CD4-positive, alpha-beta T cell treated with Interleukin-1 beta for 1 hour (primary cell): ENCODE results near the gene PDE11A.

Experiments
- DNase-seq, 2 donors: peaks; one replicate each; pipeline ENCODE4 v3.0.0-alpha.2; 2020 to 2022

PDE11A gene

DNA sequence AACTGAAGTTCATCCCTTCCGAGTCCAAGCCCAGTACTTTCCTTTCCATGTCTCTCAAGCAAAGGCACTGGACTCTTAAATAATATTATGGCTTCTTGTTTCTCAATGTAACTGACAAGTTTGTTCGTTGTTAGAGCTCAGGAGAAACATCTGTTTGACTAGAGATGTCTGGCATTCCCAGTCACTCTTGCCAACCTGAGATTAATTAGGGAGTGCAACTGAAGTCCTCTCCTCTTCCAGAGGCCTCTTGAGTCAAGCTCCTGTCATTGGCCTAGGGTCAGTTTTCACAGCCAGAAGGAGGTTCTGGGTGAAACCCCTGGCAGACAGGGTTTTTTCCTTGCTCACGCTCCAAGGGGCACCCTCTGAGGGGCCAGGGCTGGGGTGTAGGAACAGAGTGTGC is 483.9 kb downstream of the PDE11A start:
- no peak for DNase-seq

DNA sequence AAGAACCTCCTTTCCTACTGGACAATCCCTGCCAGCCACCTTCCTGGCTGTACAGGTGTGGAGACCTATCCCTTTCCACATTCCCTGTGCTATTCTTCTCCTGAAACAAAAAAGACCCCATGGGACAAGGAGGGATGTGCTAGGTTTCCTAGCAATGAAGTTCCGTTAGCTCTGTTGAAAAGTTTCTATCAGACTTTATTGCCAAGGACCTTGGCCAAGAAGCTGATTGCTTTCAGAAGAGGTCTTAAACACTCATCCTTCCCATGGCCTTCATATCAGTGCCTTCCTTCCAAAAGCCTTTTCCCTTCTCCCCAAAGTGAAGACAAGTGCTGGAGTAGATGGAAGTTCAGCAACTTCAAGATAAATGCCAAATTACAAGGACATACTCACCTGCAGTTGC is 485.2 kb downstream of the PDE11A start:
- no peak for DNase-seq

DNA sequence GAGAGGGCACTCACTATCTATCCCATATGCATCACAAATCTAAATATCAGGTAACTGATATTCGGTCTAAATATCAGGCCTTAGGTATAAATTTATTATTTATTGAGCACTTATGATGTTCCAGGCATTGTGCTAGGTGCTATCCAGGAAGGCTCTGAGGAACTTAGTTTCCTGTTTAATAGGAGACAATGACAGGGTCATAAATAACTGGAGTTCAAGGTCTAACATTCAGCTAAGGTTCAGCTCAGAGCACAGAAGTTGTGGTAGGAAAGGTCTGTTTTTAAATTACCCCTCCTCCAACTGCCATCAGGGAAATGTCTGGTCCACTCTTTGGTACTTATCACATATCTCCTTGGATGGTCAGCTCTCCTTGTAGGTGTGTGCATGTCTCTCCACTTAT is 486.4 kb downstream of the PDE11A start:
- no peak for DNase-seq

DNA sequence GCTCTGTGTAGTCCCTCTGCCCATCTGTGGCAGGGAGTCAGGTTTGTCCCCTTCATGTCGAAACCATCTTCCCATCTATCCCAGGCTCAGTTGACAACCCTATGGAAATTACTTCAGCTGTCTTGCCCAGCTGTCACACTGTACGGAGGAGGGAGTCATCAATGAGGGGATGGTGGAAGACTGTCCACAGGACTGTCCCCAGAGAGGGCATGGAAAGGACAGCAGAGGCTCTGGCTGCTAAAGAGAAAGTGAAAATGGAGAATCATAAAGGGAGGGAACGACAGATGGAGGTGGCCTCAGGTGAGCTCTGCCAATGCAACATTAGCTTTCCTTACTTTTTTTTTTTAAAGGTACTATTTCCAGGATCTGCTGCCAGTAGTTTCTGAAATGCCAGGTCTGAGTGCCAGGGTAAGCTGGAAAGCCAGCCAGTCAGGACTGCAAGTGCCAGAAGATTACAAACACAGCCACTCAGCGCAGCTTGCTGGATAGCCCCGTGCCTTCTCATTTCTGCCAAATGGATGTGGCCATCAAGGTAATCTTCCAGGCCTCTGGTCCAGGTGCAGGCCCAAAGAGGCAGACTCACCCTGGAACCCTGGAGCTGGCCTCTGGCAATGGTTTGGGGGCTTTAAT is 487.2 kb downstream of the PDE11A start:
- no peak for DNase-seq

DNA sequence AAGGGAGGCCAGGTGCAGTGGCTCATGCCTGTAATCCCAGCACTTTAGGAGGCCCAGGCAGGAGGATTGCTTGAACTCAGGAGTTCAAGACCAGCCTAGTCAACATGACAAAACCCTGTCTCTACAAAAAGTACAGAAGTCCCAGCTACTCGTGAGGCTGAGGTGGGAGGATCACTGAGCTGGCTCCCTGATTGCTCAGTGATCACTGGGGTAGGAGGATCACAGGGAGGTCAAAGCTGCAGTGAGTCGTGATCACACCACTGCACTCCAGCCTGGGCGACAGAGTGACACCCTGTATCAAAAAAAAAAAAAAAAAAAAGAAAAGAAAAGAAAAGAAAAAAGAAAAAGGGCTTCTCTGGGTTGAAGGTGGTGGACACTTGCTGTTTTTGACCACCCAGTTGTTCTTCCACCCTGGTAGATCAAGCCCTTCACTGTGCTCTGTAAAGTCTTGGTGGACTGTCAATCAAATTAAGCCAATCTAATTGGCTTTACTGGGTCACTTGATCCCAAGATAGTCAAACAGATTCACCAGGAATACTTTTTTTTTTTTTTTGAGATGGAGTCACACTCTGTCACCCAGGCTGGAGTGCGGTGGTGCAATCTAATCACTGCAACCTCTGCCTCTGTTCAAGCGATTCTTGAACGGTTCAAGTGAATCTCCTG is 488.4 kb downstream of the PDE11A start:
- DNase-seq: no peak

DNA sequence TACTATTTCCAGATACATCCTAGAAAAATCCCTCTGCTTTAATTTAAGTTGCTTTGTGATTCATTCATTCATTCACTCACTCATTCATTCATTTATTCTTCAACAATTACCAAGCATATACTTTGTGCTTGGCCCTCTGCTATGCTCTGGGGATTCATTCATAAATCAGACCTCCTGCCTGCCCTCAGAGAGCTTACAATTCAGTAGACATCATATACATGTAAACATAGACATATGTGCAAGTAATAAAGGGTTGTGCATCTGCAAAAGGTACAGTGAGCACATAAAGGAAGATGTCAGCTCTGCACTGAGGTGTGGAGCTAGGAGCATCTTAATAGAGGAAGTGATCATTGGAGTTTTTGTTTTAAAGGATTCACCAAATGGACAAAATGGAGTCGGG is 490.6 kb downstream of the PDE11A start:
- DNase-seq: no peak

DNA sequence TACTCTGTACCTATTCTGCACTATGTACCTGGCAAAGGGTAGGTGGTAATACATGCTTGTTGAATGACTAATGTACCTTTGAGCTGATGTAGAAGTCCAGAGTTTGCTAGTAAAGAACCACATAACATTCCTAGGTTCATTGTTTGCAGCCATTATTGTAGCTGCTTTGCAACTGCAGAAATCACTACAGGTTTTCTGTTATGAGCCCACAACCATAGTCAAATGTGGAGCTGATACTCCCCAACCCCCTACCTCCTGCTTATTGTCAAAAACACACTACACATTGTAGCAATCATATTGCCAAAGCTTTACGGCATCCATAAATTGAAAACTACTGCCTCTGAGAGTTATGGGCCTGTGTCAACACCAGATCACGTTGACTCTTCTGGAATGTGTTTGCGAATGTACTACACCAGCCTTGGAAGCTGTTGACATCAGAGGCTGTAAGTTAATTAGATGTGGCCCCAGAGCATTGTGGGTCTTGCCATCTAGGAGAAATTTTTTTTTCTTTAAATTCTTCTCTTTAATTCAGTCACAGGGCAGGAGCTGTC is 493.0 kb downstream of the PDE11A start:
- no peak for DNase-seq

DNA sequence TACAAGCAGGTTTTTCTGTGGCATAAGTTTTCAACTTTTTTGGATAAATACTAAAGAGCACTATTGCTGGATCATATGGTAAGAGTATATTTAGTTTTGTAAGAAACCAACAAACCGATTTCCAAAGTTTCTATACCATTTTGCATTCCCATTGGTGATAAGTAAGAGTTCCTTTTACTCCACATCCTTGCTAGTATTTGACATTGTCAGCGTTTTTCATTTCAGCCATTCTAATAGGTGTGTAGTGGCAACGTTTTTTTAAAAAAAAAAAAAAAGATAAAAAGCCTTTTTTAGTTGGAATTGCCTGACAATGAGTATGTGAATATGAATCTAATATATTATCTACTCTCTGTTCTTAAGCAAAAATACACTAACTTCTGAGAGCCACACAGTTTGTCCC is 494.1 kb downstream of the PDE11A start:
- DNase-seq: no peak

DNA sequence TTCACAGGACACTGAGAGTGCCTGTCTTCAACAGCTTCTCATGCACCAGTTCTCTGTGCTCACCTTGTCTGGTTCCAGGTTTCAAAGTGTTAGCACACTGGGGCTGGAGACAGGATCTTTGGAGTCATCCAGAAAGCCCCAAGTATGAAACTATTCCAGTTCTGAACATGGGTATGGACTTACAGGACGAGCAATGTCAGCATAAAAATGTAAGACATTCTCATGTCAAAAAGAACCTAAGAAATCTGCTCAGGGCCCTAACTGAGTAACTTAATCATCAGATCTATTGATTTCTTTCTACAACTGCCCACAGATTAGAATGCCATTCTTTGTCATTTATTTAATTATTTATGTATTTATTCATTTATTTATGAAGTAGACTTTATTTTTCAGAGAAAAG is 495.5 kb downstream of the PDE11A start:
- no peak for DNase-seq

DNA sequence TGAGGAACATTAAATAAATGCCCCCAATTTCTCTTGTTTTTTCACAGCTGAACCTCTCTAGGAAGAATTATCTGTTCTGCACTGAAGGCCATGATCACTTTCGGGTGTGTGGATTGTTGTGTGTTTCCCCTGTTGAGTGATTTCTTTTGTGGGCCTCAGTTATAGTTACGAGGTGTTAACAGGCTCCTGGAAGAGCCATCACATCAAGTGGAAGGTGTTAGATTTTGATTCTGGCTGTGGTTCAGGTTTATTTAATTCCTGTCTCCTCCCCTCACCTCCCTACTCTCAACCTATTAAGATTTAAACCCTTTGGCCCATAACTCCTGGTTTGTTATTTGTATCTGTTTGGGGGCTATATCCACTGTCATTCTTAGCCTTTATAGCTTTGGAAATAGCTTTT is 497.2 kb downstream of the PDE11A start:
- no peak for DNase-seq

DNA sequence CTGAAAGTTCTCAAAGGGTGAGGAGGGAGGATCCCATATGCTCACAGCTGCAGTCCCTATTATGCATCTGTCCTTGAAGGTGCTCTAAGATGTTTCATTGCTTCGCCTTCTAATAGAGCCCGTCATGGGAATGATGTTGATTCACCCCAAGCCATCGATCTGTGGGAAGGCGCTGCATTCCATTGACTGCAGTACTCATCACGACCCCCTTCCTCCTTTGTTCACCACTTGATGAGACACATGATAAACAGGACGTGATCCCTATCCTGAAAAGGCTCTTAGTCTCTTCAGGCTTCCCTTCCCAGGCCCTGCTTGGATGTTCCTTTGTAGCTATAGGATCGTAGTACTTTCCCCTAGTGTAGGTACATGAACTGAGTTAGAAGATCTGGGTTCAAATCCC is 498.2 kb downstream of the PDE11A start:
- no peak for DNase-seq
